ENCODE measurements around the gene CPTP.

Gene CPTP

DNA sequence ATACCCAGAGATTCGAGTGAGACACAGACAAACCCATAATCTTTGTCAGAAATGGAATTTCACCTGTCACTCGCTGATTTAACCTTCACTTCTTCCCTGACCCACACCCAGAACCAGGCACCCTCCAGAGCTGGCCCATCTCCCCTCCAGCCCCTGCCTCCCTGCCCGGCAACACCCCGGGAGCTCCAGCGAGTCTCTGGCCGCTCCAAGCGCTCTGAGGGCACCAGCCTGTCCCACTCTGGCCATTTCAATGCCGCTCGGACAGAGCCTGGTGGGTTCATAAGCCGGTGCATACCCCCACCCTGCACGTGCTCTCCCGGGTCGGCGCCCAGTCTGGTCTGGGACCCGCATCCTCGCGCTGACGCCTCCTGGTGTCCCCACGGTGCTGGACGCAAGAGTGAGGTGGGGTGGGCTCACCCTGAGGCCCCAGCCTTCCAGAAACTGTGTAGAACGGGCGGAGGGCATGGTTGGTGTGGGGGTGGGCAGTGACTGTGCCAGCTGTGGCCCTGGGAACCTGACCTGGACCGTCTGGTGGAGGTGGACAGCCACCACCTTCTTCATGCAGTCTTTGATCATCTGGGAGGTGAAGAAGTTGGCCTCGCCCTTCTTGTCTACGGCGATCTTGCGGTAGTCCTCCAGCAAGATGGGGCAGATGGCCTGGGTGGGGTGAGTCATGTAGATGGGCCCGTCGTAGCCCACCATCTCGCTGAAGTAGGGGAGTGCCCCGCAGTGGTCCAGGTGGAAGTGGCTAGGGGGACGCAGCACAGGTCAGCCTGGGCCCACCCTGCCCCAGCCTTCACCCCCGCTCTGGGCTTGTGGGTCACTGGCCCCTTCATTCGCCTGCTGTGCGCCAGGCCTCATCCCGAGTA lies 5.6 kb upstream of the CPTP start:
- Histone ChIP-seq H3K9me3 (ENCODE audit: control insufficient read depth, insufficient read depth, low read length) (no peaks in the 10 kb centered on the region), H3K79me2 (ENCODE audit: control insufficient read depth, low read length) (peaks cover 53% of the 10 kb centered on the region), H3K27ac (ENCODE audit: low read depth, low read length) (no peak overlapping the region), H4K20me1 (ENCODE audit: control insufficient read depth, insufficient read depth, low read depth, low read length) (peaks cover 21% of the 10 kb centered on the region), H3K36me3 (ENCODE audit: control insufficient read depth, low read length) (peaks cover 67% of the 10 kb centered on the region), H3K4me3 (ENCODE audit: low read length) (no peak overlapping the region), H3K27me3 (ENCODE audit: control insufficient read depth, low read length) (no peaks in the 10 kb centered on the region), H3K4me2 (ENCODE audit: low read length) (no peak overlapping the region), H3K9me2 (replicated peaks; ENCODE audit: control insufficient read depth, low read length) (no peaks in the 10 kb centered on the region), H3F3A (ENCODE audit: control insufficient read depth, insufficient read depth) (peaks cover 9% of the 10 kb centered on the region; the same call in 1 of the 2 replicates), H3K4me1 (ENCODE audit: control insufficient read depth, low read length) (peaks cover 11% of the 10 kb centered on the region)
- TF ChIP-seq, protein P1, sequence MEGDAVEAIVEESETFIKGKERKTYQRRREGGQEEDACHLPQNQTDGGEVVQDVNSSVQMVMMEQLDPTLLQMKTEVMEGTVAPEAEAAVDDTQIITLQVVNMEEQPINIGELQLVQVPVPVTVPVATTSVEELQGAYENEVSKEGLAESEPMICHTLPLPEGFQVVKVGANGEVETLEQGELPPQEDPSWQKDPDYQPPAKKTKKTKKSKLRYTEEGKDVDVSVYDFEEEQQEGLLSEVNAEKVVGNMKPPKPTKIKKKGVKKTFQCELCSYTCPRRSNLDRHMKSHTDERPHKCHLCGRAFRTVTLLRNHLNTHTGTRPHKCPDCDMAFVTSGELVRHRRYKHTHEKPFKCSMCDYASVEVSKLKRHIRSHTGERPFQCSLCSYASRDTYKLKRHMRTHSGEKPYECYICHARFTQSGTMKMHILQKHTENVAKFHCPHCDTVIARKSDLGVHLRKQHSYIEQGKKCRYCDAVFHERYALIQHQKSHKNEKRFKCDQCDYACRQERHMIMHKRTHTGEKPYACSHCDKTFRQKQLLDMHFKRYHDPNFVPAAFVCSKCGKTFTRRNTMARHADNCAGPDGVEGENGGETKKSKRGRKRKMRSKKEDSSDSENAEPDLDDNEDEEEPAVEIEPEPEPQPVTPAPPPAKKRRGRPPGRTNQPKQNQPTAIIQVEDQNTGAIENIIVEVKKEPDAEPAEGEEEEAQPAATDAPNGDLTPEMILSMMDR (IDR thresholded peaks at IDR 0.05; ENCODE audit: low read depth, low read length, poor library complexity, severe bottlenecking), result no peak
- TF ChIP-seq EZH2phosphoT487 (IDR thresholded peaks at IDR 0.05; ENCODE audit: borderline replicate concordance, low read length), result no peak

DNA sequence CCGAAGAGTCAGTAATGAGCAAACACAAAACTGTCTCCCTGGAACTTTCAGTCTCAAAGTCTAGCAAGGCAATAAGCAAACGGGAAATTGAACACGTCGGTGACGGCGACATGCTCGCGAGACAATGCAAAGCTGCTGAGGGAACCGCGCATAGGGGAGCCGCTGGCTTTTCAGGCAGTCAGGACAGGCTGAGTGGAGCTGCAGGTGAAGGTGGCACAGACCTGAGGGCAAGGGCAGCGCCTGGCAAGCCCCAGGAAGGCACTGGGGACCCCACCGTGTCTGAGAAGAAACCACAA lies 5.0 kb upstream of the CPTP start:
- no peak overlapping the region for H3K27ac ChIP-seq (ENCODE audit: low read depth, low read length)
- H4K20me1 ChIP-seq (ENCODE audit: control insufficient read depth, insufficient read depth, low read depth, low read length), result peaks cover 21% of the 10 kb centered on the region
- H3K79me2 ChIP-seq (ENCODE audit: control insufficient read depth, low read length), result peaks cover 55% of the 10 kb centered on the region
- H3K4me2 ChIP-seq (ENCODE audit: low read length), result no peak overlapping the region
- H3K4me3 ChIP-seq (ENCODE audit: low read length), result no peak overlapping the region
- TF ChIP-seq, protein P1 (IDR thresholded peaks at IDR 0.05; ENCODE audit: low read depth, low read length, poor library complexity, severe bottlenecking), result no peak
- no peak for TF ChIP-seq EZH2phosphoT487 (IDR thresholded peaks at IDR 0.05; ENCODE audit: borderline replicate concordance, low read length)
- H3F3A ChIP-seq (ENCODE audit: control insufficient read depth, insufficient read depth), result peaks cover 9% of the 10 kb centered on the region; the same call in 1 of the 2 replicates
- H3K36me3 ChIP-seq (ENCODE audit: control insufficient read depth, low read length), result peaks cover 61% of the 10 kb centered on the region
- peaks cover 11% of the 10 kb centered on the region for H3K4me1 ChIP-seq (ENCODE audit: control insufficient read depth, low read length)
- H3K9me3 ChIP-seq (ENCODE audit: control insufficient read depth, insufficient read depth, low read length), result no peaks in the 10 kb centered on the region
- no peaks in the 10 kb centered on the region for H3K27me3 ChIP-seq (ENCODE audit: control insufficient read depth, low read length)
- no peaks in the 10 kb centered on the region for H3K9me2 ChIP-seq (replicated peaks; ENCODE audit: control insufficient read depth, low read length)

DNA sequence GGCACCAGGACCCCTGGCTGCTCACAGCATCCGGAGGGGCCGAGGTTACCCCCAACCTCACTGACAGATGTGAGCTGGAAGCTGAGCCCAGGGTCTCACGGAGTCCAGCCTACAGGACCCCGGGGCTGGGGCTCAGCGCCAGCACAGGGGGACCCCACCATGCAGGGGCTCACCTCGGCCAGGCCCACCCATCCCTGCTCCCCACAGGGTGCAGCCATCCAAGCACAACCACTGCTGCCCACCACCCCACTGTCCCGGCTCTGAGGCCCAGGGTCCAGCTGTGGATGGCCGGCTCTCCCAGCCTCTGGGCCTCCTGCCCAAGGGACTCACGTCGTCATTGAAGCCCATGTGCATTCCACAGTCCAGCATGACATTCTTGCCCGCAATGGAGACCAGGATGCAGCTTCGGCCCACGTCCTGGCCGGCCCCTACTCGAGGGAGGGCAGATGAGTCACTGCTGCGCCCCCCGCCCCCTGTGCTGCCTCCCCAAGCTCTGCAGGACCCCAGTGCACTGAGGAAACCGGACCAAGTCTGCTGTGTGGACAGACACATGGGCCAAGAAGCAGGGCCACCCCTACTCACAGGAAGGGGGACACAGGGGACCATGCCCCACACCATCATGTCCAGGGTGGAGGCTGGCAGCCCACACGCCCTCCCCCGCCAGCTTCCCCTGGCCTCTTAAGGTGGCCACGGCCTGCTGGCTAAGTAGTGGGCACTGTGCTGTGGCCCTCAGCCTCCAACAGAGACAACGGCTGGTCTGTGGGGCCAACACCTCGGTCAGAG lies 3.7 kb upstream of the CPTP start:
- H3K4me3 ChIP-seq (ENCODE audit: low read length), result no peak overlapping the region
- no peaks in the 10 kb centered on the region for H3K9me2 ChIP-seq (replicated peaks; ENCODE audit: control insufficient read depth, low read length)
- H3K79me2 ChIP-seq (ENCODE audit: control insufficient read depth, low read length), result peaks cover 60% of the 10 kb centered on the region
- H3K4me2 ChIP-seq (ENCODE audit: low read length), result no peak overlapping the region
- no peaks in the 10 kb centered on the region for H3K27me3 ChIP-seq (ENCODE audit: control insufficient read depth, low read length)
- no peak overlapping the region for H3K27ac ChIP-seq (ENCODE audit: low read depth, low read length)
- no peaks in the 10 kb centered on the region for H3K9me3 ChIP-seq (ENCODE audit: control insufficient read depth, insufficient read depth, low read length)
- H3F3A ChIP-seq (ENCODE audit: control insufficient read depth, insufficient read depth), result peaks cover 9% of the 10 kb centered on the region; the same call in 1 of the 2 replicates
- H3K4me1 ChIP-seq (ENCODE audit: control insufficient read depth, low read length), result peaks cover 20% of the 10 kb centered on the region
- TF ChIP-seq EZH2phosphoT487 (IDR thresholded peaks at IDR 0.05; ENCODE audit: borderline replicate concordance, low read length), result no peak
- TF ChIP-seq, protein P1 (IDR thresholded peaks at IDR 0.05; ENCODE audit: low read depth, low read length, poor library complexity, severe bottlenecking), result no peak
- H4K20me1 ChIP-seq (ENCODE audit: control insufficient read depth, insufficient read depth, low read depth, low read length), result peaks cover 18% of the 10 kb centered on the region
- H3K36me3 ChIP-seq (ENCODE audit: control insufficient read depth, low read length), result peaks cover 53% of the 10 kb centered on the region

All from DOHH2 (cell line).